CD4-positive, alpha-beta T cell (primary cell): ENCODE measurements around the gene CDKN2C. TPM values are rescaled to one million over a fixed set of nuclear protein-coding genes. Genes with fewer than 3 reads are reported as not detected.
"Not testable (repeated sequence)": the region's sequence is repeated elsewhere in the genome, so short reads cannot be mapped to it uniquely, and the experiment has no call there.

Experiments
- ATAC-seq: fragments of 200-7000 bp; cut with Tn5 transposase; one replicate; pipeline ENCODE4 v1.10.0; 2022; ENCODE audit warnings: mild to moderate bottlenecking; ENCODE audit not compliant: poor library complexity
- CTCF ChIA-PET: fragments of 350-600 bp; sonication (Branson Sonifier 250); formaldehyde crosslinking; loops from one replicate; lab custom pipeline; 2021; ENCODE audit warnings: antibody characterized with exemption, inconsistent platforms; lab: Charles Lee
- POLR2A ChIA-PET: fragments of 350-600 bp; sonication (Branson Sonifier 250); formaldehyde crosslinking; loops from one replicate; lab custom pipeline; 2021; ENCODE audit warnings: antibody characterized with exemption, inconsistent platforms; lab: Charles Lee
- DNase-seq, 14 experiments: peaks; one replicate each; pipeline ENCODE4 v3.0.0-alpha.2; 2013 to 2020; ENCODE audit warnings: mixed read lengths in 2 of 14
- H3K27ac ChIP-seq, 2 donors: one replicate each; pipeline versions ENCODE4 v1.5.1 to v1.7.0; 2013; ENCODE audit warnings: low read length in 2 of 2, low read depth in 1 of 2, mild to moderate bottlenecking in 1 of 2
- H3K27me3 ChIP-seq, 2 experiments: 1 replicate in 1 of 2; 2 replicates in 1 of 2; pipeline versions ENCODE4 v1.6.1 to v1.7.0; 2013; ENCODE audit warnings: low read length in 2 of 2, control low read depth in 1 of 2, mild to moderate bottlenecking in 1 of 2, moderate library complexity in 1 of 2; ENCODE audit not compliant: insufficient read depth in 2 of 2, control insufficient read depth in 1 of 2
- H3K36me3 ChIP-seq: one replicate; pipeline ENCODE4 v1.6.1; 2013; ENCODE audit warnings: low read length, control low read depth; ENCODE audit not compliant: insufficient read depth
- H3K4me1 ChIP-seq: one replicate; pipeline ENCODE4 v1.6.1; 2013; ENCODE audit warnings: low read length, control low read depth; ENCODE audit not compliant: insufficient read depth
- H3K4me3 ChIP-seq: one replicate; pipeline ENCODE4 v1.5.1; 2013; ENCODE audit warnings: mild to moderate bottlenecking, low read length, moderate library complexity
- H3K9me3 ChIP-seq, 2 experiments: 1 replicate in 1 of 2; 2 replicates in 1 of 2; pipeline versions ENCODE4 v1.6.1 to v1.7.0; 2013; ENCODE audit warnings: low read length in 2 of 2, mild to moderate bottlenecking in 2 of 2, control low read depth in 1 of 2, moderate library complexity in 1 of 2; ENCODE audit not compliant: control insufficient read depth in 1 of 2, insufficient read depth in 1 of 2
- H3K27ac Mint-ChIP-seq: one replicate; pipeline ENCODE4 v1.8.0; 2020; ENCODE audit warnings: mixed read lengths
- H3K27me3 Mint-ChIP-seq: one replicate; pipeline ENCODE4 v1.8.0; 2021; ENCODE audit warnings: mixed read lengths
- H3K36me3 Mint-ChIP-seq: one replicate; pipeline ENCODE4 v1.8.0; 2021; ENCODE audit warnings: low read depth, mixed read lengths
- H3K4me1 Mint-ChIP-seq: one replicate; pipeline ENCODE4 v1.8.0; 2021; ENCODE audit warnings: low read depth, mixed read lengths
- H3K4me3 Mint-ChIP-seq: one replicate; pipeline ENCODE4 v1.8.0; 2020; ENCODE audit warnings: mild to moderate bottlenecking, mixed read lengths
- H3K9me3 Mint-ChIP-seq: one replicate; pipeline ENCODE4 v1.8.0; 2020; ENCODE audit warnings: mixed read lengths
- CTCF ChIP-seq: fragments of 200-600 bp; IDR thresholded peaks from one replicate; pipeline ENCODE4 v1.8.0; 2022; ENCODE audit warnings: antibody characterized with exemption, mild to moderate bottlenecking
- intact Hi-C, 2 experiments: fragments of 100-400 bp; cut with DNase I in 1 of 2; cut with micrococcal nuclease in 1 of 2; formaldehyde crosslinking; loops; one replicate each; pipeline versions ENCODE4 v1.15.1 to v1.9.0; 2023 to 2025; cut with DNase I, micrococcal nuclease
- total RNA-seq, 174 experiments: library from RNA in 2 of 174; stranded (reverse) in 2 of 174; gene quantifications; one replicate each; pipeline ENCODE4 v1.2.3 and lab custom pipeline; 2021 to 2026

CDKN2C gene
- total RNA-seq, 2 experiments from 2014 or later = 4.3 to 4.9 TPM

- CTCF ChIA-PET = no interaction called here
- intact Hi-C loops = loop anchor here in 1 of 2 experiments (5.0 kb wide), 1 partner anchor 36 kb away; no protein-coding TSS in a partner anchor
- H3K27me3 Mint-ChIP-seq = no peaks in the 10 kb centered on the region
These were observed 38.9 kb upstream of the CDKN2C start for GRCh38 chr1:50930965-50931737.

GRCh38 chr1:50932043-50932442 lies 38.0 kb upstream of the CDKN2C start:
- intact Hi-C loops = loop anchor here in 1 of 2 experiments (5.0 kb wide), 1 partner anchor 35 kb away; no protein-coding TSS in a partner anchor
- POLR2A ChIA-PET, ATAC-seq, H3K9me3 Mint-ChIP-seq, H3K27ac Mint-ChIP-seq, H3K4me3 Mint-ChIP-seq, DNase-seq, H3K9me3 ChIP-seq, H3K4me3 ChIP-seq, H3K27ac ChIP-seq, H3K27me3 ChIP-seq, H3K4me1 ChIP-seq, H3K36me3 ChIP-seq, H3K36me3 Mint-ChIP-seq, H3K27me3 Mint-ChIP-seq: not testable (repeated sequence)
- CTCF ChIA-PET = interaction anchor here (0.5 kb wide), 1 partner anchor 239 kb away, joined by 3 read pairs; no protein-coding TSS in a partner anchor
- H3K4me1 Mint-ChIP-seq = peaks cover 30% of the 10 kb centered on the region

More at GRCh38 chr1:50930965-50931737, 38.9 kb upstream of the CDKN2C start:
- Mint-ChIP-seq H3K36me3 (peaks cover 10% of the 10 kb centered on the region), H3K4me1 (peaks cover 22% of the 10 kb centered on the region), H3K9me3 (no peaks in the 10 kb centered on the region), H3K4me3 (no peak overlapping the region), H3K27ac (no peak overlapping the region)
- H3K4me3 ChIP-seq = no peak overlapping the region
- no peak for TF ChIP-seq CTCF
- no peaks in the 10 kb centered on the region for H3K4me1 ChIP-seq
- no peak overlapping the region for H3K27ac ChIP-seq
- ATAC-seq (no peak), DNase-seq (peak in 1 of 14 experiments; percentile 22)
- no peaks in the 10 kb centered on the region for H3K27me3 ChIP-seq
- H3K9me3 ChIP-seq = no peaks in the 10 kb centered on the region
- no peaks in the 10 kb centered on the region for H3K36me3 ChIP-seq
- POLR2A ChIA-PET = no interaction called here

GRCh38 chr1:50933770-50934169 lies 36.3 kb upstream of the CDKN2C start:
- H3K27ac ChIP-seq, ATAC-seq, H3K27me3 ChIP-seq, H3K9me3 ChIP-seq, H3K4me3 Mint-ChIP-seq, DNase-seq, CTCF ChIA-PET, POLR2A ChIA-PET, H3K36me3 Mint-ChIP-seq, H3K36me3 ChIP-seq, H3K27ac Mint-ChIP-seq, H3K4me1 ChIP-seq, H3K9me3 Mint-ChIP-seq, H3K4me3 ChIP-seq, H3K27me3 Mint-ChIP-seq: not testable (repeated sequence)
- peaks cover 46% of the 10 kb centered on the region for H3K4me1 Mint-ChIP-seq
- intact Hi-C loops = loop anchor here in 1 of 2 experiments (5.0 kb wide), 1 partner anchor 34 kb away; no protein-coding TSS in a partner anchor

- Mint-ChIP-seq H3K36me3 (no peaks in the 10 kb centered on the region), H3K4me1 (peaks cover 48% of the 10 kb centered on the region), H3K27me3 (no peaks in the 10 kb centered on the region), H3K4me3 (no peak overlapping the region), H3K27ac (no peak overlapping the region), H3K9me3 (no peaks in the 10 kb centered on the region)
- H3K4me1 ChIP-seq = no peaks in the 10 kb centered on the region
- no peak overlapping the region for H3K27ac ChIP-seq
- H3K27me3 ChIP-seq = no peaks in the 10 kb centered on the region
- POLR2A ChIA-PET = no interaction called here
- H3K36me3 ChIP-seq = no peaks in the 10 kb centered on the region
- TF ChIP-seq CTCF = no peak
- ATAC-seq (no peak), DNase-seq (no peak)
- intact Hi-C loops = loop anchor here in 1 of 2 experiments (5.0 kb wide), 1 partner anchor 32 kb away; no protein-coding TSS in a partner anchor
- H3K9me3 ChIP-seq = no peaks in the 10 kb centered on the region
- H3K4me3 ChIP-seq = no peak overlapping the region
- CTCF ChIA-PET = no interaction called here
These were observed 35.2 kb upstream of the CDKN2C start for GRCh38 chr1:50934838-50935237.

- H3K4me3 ChIP-seq, H3K9me3 ChIP-seq, H3K36me3 Mint-ChIP-seq, DNase-seq, CTCF ChIA-PET, ATAC-seq, H3K27me3 Mint-ChIP-seq, POLR2A ChIA-PET, H3K27ac ChIP-seq, H3K27ac Mint-ChIP-seq, H3K4me3 Mint-ChIP-seq, H3K4me1 ChIP-seq, H3K36me3 ChIP-seq, H3K27me3 ChIP-seq, H3K9me3 Mint-ChIP-seq, intact Hi-C loops: not testable (repeated sequence)
- H3K4me1 Mint-ChIP-seq = peaks cover 43% of the 10 kb centered on the region
These were observed 34.8 kb upstream of the CDKN2C start for GRCh38 chr1:50935276-50935675.
